RKO (cell line): Measurements from ENCODE around the gene MACROD2.
"Not testable (repeated sequence)": the region's sequence is repeated elsewhere in the genome, so short reads cannot be mapped to it uniquely, and the experiment has no call there.

Experiments used
- DNase-seq: peaks from one replicate; pipeline ENCODE4 v3.0.0-alpha.2; 2016; ENCODE audit warnings: low spot score

The MACROD2 gene

DNA sequence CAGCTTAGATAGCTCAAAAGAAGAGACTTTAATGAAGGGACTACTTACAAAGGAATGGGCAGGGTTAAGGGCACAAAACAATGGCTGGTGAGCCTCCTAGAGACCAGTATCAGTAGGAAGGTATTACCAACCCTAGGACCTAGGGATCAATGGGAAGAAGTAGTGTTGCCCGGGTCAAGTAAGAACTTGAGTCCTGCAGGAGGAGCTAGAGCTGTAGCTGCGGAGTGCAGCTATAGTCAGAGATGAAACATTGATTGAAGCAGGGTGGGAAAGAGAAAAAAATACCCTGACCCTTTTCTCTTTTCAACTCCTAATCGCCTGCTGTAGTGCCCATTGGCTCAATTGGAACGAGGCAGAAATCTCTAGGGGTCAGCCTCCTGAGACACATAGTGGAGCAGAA is 198.1 kb downstream of the MACROD2 start:
- no peak for DNase-seq

DNA sequence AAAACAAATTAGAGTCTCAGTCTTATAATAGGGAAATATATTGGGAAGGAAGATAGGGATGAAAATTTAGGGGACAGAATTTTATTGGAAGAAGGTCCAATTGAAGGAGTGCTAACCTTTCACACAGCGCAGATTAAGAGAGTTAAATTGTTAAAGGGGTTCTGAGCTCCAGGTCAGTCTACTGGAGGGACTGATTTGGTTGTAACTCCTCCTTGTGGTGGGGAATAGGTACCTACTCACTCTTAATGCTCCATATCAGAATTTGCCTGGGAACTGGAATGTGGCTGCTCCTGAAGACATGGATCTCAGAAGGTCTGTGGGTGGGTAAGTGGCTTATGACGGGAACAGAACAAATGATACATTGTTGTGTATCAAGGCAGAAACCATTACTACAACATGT is 198.6 kb downstream of the MACROD2 start:
- DNase-seq = peak; percentile 21

DNA sequence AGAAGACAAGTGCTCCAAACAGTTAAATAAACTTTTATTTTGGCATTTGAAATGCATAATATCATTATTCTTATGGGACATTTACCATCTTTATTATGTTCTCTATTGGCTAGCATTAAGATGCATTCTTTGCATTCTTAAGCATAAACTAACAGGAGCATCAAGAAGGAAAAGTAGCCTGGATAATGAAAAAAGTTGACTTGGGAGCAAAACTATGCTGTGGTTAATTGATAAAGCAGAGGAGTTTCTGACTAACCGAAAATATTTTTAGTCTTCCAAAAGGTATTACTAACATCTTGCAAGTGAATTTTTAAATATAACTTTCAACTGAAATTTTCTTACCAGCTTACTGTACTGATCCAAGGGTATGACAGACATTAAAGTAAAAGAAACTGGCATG is 201.8 kb downstream of the MACROD2 start:
- no peak for DNase-seq

DNA sequence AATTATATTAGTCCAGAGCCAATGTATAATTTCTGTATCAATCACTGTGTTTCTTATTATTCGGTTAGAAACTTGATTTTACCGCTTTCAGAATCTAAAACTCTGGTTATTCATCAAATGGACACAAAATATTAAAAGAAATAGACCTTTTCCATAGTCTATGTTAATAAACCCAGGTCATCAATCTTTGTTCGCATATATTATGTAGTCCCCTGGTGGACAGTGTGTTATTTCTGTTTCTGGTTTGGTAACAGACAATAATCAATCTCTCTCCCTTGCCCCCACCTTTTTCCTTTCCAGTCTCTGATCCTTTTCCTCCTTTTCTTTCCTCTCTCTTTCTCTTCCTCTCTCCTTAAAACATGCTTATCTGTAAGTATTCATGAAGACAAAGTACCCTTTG is 203.1 kb downstream of the MACROD2 start:
- no peak for DNase-seq

DNA sequence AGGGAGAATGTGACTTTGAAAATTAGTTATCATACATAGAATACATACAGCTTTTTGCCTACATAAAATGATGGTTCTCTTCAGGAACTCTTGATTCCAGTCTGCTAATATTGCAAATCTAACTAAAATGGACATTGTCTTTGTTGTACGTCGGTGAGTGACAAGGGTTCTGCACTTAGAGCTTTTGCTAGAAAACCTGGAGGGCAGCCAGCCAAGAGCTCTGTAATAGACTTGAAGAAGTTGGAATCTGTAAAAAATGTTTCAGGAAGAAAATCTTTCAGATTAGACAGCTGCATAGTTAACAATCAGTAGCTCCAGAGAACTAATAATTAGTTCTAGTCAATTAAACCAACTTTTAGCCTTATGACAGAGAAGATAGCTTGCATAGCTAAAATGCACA is 203.8 kb downstream of the MACROD2 start:
- DNase-seq = no peak

DNA sequence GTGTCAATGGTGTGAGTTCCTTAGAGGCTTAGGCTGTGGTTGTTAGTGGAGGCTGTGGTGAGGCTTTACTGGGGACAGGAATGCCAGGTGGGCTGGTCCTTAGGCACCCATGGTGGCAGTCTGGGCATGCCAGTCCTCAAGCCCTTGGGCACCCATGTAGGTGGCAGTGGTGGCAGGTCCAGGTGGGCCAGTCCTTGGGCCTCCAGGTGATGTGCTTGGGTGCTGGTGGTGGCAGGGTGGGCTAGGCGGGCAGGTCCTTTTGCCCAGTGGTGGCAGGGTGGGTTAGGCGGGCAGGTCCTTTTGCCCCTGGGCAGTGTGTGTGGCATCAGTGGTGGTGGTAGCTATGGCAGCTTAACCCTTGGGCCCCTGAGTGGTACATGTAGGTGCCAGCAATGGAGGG is 208.3 kb downstream of the MACROD2 start:
- no peak for DNase-seq

DNA sequence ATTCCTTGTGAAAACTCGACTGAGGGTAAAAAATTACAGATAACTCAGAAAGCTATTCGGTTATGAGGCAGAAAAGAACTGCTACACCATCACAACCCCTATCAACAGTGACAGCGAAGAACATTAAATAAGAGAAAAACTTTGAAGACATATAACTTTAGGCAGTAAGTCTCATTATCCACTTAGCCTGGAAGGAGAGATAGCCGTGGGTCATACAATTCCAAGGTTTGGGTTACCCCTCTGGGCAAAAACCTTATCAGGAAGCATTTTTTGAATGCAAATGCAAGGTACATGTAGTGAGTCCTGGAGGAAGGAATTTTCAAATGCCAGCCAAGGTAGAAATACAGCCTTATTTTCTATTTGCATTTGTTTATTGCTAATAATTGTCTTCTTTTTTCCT is 212.3 kb downstream of the MACROD2 start:
- no peak for DNase-seq

DNA sequence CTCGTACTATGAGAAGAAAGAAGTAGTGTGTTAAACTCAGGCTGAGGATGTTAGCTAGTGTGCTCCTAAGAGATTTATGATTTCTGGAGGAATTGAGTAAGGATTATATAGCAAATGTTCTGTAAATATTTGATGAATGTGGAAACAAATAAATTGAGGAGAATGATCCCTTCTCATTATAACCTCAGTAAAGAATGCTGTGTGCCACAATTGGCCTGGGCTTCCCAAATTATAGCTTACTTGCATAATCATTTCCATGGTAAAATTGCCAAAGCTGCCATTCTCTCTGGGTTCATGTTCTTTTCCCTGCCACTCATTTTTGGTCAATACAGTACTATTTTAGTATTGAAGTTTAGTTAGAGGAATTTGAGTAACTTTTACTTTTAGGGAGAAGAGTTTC is 213.6 kb downstream of the MACROD2 start:
- no peak for DNase-seq

DNA sequence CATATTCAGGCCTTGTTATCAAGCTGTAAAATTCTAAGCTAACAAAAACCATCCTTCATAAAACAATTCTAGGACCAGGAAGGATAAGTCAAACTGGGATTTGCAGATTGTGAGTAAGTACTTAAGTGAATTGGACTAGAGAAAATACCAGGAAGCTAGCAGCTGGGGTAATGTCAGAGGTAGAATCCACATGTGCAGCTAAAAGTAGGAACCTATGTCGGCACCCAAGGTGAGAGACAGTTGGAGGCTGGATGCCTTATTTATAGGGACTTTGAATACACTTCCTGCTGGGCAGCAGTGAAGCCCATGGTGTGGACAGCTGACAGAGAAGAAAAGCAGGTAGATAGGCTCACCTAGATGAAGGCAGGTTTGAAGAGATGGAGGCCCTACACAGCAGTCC is 214.8 kb downstream of the MACROD2 start:
- no peak for DNase-seq

DNA sequence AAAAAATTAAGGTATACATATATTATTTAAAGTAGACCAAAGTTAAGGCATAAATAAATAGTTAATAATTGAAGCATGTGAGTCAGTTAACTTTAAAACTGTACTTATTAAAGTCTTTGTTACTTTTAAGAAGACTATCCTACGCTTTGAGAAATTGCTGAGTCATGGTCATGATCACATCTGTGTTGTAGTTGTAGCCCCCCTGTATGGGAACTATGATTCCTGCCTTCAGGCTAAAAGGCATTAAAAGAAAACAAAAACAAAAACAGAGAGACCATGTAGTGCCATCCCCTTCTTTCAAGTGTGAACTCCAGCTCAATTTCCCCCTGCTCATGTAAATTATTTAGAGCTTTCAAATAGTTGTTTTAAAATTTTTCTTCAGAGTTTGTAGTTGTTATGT is 218.7 kb downstream of the MACROD2 start:
- DNase-seq = no peak

DNA sequence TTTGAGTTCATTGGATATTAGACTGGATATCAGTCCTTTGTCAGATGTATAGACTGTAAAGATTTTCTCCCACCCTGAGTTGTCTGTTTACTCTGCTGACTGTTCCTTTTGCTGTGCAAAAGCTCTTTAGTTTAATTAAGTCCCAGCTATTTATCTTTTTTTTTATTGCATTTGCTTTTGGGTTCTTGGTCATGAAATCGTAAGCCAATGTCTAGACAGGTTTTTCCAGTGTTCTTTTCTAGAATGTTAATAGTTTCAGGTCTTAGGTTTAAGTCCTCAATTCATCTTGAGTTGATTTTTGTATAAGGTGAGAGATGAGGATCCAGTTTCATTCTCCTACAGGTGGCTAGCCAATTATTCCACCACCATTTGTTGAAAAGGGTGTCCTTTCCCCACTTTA is 220.6 kb downstream of the MACROD2 start:
- DNase-seq = not testable (repeated sequence)

DNA sequence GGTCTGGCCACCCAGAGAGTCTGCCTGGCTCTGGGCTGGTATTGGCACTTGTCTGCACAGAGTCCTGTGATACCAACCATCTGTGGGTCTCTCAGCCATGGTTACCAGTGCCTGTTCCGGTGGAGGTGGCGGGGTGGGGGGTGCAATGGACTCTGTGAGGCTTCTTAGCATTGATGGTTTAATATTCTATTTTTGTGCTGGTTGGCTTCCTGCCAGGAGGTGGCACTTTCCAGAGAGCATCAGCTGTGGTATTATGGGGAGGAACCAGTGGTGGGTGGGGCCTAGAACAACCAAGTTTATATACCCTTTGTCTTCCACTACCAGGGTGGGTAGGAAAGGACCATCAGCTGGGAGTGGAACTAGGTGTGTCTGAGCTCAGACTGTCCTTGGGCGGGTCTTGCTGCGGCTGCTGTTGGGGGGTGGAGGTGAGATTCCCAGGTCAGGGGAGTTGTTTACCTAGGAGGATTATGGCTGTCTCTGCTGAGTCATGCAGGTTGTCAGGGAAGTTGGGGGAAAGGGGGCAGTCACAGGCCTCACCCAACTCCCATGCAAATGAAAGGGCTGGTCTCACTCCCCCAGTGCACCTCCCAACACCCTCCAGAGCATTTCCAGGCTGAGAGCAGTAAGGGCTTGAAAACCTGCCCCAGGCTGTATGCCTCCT is 224.6 kb downstream of the MACROD2 start:
- no peak for DNase-seq

DNA sequence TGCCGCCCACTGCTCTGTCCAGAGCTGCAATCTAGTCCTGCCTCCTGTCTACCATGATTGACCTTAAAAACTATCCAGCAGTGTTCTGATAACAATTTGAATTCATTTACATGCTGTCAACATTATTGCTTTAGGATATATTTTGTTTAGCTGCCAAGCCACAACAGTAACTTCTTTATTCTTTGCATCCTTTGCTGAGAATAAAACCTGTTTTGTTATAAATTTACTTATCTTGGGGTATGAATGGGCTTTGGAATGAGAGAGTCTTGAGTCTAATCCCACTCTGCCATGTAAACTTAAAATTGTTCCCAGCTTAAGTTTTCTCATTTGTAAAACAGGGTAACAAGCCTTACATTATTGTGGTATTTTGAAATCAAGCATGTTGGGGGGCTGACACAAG is 225.7 kb downstream of the MACROD2 start:
- no peak for DNase-seq

DNA sequence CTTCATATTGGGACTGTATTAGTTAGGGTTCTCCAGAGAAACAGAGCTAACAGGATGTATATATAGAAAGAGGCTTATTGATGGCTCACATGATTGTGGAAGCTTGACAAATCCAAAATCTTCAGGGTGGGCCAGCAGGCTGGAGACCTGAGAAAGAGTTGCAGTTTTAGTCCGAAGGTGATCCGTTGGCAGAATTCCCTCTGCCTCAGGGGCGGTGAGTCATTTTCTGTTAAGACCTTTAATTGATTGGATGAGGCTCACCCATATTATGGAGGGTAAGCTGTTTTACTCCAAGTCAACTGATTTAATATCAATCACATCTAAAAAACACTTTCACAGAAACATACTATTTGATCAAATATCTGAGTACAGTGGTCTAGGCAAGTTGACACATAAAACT is 228.5 kb downstream of the MACROD2 start:
- no peak for DNase-seq

DNA sequence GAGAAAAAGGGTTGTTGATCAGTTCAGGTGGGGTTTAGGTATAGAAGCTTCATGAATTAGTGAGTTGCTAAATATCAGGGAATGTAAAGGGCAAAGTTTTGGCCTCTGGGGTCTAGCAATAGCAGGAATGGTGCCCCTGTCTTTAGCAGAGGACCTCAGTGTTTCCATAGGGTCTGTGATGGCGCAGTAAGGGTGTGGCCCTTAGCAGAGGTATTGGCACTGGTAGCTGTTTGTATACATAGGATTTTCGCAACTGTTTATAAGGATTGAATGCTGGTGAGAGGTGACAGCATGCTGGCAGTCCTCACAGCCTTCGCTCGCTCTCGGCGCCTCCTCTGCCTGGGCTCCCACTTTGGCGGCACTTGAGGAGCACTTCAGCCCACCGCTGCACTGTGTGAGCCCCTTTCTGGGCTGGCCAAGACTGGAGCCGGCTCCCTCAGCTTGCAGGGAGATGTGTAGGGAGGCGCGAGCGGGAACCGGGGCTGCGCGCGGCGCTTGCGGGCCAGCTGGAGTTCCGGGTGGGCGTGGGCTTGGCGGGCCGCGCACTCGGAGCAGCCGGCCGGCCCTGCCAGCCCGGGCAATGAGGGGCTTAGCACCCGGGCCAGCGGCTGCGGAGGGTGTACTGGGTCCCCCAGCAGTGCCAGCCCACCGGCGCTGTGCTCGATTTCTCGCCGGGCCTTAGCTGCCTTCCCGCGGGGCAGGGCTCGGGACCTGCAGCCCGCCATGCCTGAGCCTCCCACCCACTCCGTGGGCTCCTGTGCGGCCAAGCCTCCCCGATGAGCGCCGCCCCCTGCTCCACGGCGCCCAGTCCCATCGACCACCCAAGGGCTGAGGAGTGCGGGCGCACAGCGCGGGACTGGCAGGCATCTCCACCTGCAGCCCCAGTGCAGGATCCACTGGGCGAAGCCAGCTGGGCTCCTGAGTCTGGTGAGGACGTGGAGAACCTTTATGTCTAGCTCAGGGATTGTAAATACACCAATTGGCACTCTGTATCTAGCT is 231.0 kb downstream of the MACROD2 start:
- not testable (repeated sequence) for DNase-seq

DNA sequence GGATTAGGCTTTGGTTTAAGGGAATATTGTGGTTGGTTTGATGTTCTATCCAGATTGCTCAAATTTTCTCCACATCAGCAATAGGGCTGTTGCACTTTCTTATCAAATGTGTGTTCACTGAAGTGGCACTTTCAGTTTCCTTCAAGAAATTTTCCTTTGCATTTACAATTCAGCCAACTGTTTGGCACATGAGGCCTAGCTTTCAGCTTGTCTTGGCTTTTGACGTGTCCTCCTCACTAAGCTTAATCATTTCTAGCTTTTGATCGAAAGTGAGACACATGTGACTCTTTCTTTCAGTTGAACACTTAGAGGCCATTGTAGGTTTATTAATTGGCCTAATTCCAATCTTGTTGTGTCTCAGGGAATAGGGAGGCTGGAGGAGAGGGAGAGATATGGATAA is 237.3 kb downstream of the MACROD2 start:
- DNase-seq = no peak

DNA sequence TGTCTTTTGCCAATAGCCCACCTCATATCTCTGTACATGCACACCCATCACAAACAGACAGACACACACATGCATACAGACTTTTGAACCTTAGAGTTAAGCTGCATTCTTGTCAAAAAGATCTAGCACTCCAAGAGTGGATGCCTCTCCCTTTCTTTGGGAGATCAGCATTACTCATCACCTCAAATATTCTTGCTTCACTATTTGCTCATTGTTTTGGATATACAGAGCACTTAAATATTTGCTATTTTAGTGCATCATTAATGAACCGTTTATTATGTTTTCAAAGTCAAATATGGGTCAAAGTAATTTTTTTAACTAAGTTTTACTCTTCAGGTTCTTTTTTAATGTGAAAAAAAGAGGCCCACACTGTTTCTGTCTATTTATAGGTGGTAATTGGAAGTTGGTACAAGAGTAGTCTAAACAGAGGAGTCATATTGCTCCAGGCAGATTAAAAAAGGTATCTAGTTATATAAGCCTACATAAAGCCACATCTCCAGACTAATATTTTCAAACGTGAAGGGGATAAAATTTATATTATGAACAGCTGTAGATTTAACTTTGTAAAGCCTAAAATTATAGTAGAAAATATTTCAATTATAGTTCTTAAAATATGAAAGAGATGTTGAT is 239.5 kb downstream of the MACROD2 start:
- DNase-seq = no peak

DNA sequence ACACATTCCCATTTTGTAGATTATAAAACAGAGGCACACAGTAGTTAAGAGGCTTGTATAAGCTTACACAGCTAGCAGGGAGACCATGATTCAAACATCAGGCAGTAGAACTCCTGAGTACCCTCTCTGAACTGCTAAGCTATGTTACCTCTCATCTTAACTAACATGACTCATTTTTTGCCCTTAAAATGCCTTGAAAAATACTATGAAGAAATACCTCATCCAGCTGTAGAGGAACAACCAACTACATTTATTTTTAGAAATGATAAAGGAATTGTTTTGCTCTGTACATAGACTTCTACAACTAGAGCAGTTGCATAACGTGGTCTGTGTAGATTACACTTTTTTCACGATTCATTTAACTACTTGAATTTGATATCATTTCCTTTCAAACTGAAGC is 240.0 kb downstream of the MACROD2 start:
- peak; percentile 10 for DNase-seq

DNA sequence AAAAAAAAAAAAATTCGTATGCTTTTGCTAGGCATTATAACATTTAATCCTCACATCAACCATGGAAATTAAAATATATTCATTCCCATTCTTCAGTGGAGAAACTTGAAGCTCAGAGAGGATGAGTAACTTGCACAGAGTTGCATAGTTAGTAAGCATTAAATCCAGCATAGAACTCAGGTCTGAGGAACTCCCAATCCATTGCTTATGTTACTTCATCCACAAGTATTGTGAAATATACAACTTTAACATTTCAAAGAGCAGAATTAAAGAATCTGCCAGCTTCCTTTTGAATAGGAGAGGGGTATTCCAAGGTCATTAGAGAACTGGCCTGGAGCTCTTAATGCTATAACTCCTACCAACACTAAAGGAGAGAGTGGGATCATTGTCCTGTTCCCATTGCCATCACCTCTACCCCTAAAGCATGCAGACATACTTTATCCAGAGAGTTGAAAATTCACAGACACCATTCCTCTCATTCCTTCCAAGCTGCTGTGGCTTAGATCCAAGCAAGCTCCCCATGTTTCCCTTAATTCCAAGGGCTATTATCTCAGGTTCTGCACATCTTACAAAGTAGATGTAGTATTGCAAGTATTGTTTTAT is 250.2 kb downstream of the MACROD2 start:
- DNase-seq = no peak

DNA sequence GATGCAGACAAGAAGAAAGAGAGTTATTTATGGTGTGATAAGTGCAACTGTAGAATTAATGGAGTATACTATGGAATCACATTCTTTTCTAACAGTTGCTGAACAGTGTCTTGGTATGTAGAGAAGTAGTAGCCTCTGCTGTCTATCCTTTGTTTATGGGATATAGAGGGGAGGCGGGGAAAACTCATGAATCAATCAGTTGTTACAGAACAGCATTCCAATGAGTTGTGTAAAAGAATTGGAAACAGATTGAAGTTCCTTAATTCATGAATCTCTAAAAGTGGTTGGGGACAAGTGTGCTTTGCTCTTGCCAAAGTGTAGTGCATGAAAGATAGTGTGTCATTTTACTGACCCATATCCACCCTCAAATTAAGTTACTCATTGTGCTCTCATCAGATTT is 264.4 kb downstream of the MACROD2 start:
- no peak for DNase-seq

DNA sequence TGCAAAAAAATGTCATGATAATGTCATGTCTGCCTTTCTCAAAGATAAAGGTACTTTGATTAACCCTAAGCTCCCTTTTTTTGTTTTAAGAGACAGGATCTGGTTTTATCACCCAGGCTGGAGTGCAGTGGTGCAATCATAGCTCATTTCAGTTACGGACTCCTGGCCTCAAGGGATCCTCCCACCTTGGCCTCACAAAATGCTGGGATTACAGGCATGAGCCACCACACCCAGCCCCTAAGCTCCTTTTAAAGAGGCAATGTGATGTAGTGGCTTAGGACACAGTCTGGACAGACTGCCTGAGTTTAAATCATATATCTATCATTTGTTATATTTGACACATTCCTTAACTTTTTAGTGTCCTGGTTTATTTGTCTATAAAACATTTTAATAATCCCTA is 265.1 kb downstream of the MACROD2 start:
- no peak for DNase-seq

DNA sequence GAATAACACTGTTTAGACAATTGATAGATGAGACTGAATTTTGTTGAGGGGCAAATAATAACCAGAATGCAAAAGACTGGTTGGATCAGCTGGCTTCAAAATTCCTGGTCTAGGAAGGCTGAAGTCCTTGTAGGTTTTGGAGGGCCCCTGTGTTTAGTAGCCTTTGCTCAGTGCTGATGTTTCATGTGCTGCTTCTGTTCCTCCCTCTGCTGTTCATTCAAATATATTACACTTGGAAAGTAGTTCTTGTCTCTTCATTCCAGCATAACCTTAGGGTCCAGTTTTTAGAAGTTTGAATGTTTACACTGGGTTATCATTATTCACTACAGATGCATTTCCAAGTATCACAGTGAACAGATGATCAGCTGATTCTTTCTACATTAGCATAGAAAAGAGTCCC is 269.6 kb downstream of the MACROD2 start:
- DNase-seq = peak; percentile 64

DNA sequence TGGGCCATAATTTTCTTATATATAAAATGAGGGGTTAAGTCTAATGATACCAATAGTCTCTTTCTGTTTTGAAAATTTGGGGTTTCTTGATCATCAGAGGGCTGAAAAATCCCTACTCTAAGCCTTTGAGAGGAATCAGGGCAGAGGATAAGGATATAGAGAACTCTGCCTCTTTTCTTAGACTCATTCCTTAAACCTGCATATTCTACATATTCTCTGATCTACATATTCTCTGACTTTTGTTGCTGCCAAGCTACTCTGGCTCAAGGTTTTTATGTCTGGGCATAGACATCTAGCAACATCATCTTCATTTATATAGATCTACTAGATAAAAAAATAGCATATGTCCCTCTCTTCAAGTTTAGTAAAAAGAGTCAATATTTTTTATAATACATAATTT is 270.9 kb downstream of the MACROD2 start:
- DNase-seq = no peak
